Activated T-helper 2 cell treated with anti-CD3 and anti-CD28 coated beads, Interferon-gamma antibody, Interleukin-2, Interleukin-4, amounts not matched to agents 10 μg/mL and 5 μg/mL and 100 μg/mL, durations not matched to agents 14 hours and 24 hours and 36 hours (primary cell): ENCODE measurements around the gene PRKCE. TPM values are rescaled to one million over a fixed set of nuclear protein-coding genes. Genes with fewer than 3 reads are reported as not detected.

Experiments
- DNase-seq: peaks from one replicate; pipeline ENCODE4 v3.0.0; 2021; ENCODE audit warnings: low spot score
- H3K27ac Mint-ChIP-seq: one replicate; pipeline ENCODE4 v1.8.0; 2021; ENCODE audit warnings: mixed read lengths
- H3K27me3 Mint-ChIP-seq: one replicate; pipeline ENCODE4 v1.8.0; 2021; ENCODE audit warnings: low read depth, mixed read lengths
- H3K36me3 Mint-ChIP-seq: one replicate; pipeline ENCODE4 v1.8.0; 2021; ENCODE audit warnings: low read depth, mixed read lengths
- H3K4me1 Mint-ChIP-seq: one replicate; pipeline ENCODE4 v1.8.0; 2021; ENCODE audit warnings: low read depth, mixed read lengths
- H3K4me3 Mint-ChIP-seq: one replicate; pipeline ENCODE4 v1.8.0; 2021; ENCODE audit warnings: low read depth, mild to moderate bottlenecking, moderate library complexity, mixed read lengths
- H3K9me3 Mint-ChIP-seq: one replicate; pipeline ENCODE4 v1.8.0; 2021; ENCODE audit warnings: mixed read lengths
- intact Hi-C: fragments of 100-400 bp; cut with micrococcal nuclease; formaldehyde crosslinking; loops from one replicate; pipeline ENCODE4 v1.15.1; 2023
- total RNA-seq: library from RNA; stranded (reverse); gene quantifications from 2 replicates; pipeline ENCODE4 v1.2.3, GENCODE V29; 2022

PRKCE gene
- total RNA-seq, 1 donor from 2014 or later: 21.5 TPM

DNA sequence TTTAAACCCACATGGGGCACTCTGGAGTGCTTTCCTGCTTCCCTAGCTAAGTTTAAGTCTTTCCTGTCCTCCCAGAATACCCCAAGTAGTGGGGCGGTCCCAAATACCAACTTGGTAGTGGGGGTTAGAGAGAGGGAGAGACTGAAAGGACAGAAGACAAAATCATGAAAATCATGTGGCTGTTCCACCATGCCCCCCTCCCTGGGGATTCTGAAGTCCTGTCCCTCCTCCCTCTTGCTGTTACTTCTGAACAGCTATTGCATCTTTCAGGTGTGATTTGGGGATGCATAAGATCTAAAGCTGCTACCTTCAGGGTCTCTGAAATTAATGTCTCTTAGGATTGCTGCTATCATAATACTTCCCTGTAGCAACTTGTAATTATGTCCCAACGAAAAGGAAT lies 378.9 kb downstream of the PRKCE start:
- peaks cover 29% of the 10 kb centered on the region for H3K4me1 Mint-ChIP-seq
- no peaks in the 10 kb centered on the region for H3K27me3 Mint-ChIP-seq
- intact Hi-C loops: no loop called here
- no peak overlapping the region for H3K27ac Mint-ChIP-seq
- no peaks in the 10 kb centered on the region for H3K9me3 Mint-ChIP-seq
- peaks cover 3% of the 10 kb centered on the region for H3K36me3 Mint-ChIP-seq
- H3K4me3 Mint-ChIP-seq: no peak overlapping the region
- DNase-seq: no peak

DNA sequence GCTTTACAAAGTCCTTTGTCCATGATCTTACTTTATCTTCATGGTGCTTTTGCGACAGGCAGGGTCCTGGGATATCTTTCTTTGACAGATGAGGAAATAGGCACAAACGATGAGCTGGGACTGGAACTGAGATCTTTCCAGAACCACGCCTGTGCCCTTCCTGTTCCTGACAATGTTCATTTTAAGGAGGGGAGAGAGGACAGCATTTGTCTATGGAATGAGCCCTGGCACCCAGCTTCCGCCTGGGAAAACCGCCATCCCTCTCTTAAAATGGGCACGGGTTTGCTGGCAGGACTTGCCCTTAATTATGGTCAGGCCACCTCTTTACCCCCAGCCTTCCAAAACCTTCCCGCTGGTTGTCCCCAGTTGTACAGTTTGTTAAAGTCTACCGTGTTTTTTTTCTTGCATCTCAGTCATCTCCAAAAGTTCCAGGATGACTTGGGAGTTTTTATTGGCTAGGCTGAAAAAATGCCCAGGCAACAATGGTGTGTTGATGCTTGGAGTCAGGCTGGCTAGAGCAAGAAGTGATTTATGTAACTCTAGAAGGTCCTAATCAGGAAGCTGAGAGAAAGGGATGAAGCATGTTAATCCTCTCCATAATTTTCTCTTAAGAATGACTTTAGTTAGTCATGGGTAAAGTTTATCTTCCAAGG lies 380.8 kb downstream of the PRKCE start:
- no peak overlapping the region for H3K4me3 Mint-ChIP-seq
- no peaks in the 10 kb centered on the region for H3K27me3 Mint-ChIP-seq
- DNase-seq: no peak
- H3K36me3 Mint-ChIP-seq: peaks cover 3% of the 10 kb centered on the region
- intact Hi-C loops: loop anchor here (2.0 kb wide), 1 partner anchor 21 kb away; no protein-coding TSS in a partner anchor
- no peaks in the 10 kb centered on the region for H3K9me3 Mint-ChIP-seq
- peak overlapping the region; percentile 84 for H3K27ac Mint-ChIP-seq
- peaks cover 29% of the 10 kb centered on the region for H3K4me1 Mint-ChIP-seq

DNA sequence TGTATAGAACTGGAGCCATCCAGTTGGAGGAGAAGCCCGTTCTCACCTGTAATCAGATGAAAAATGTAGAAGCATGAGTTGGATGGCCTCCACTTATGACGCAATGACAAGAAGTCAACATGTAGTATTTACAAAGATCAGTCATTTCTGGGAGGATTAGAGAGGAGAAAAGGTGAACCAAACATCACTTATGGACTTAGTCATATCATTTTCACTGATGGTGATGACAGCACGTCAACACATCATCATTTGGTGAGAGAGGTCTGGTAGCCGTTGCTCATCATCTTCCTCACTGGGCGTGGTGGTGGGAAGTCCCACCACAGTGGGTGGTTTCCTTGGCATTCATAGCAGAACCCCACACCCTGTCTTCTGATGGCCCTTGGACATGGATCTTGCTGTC lies 381.5 kb downstream of the PRKCE start:
- intact Hi-C loops: loop anchor here (1.0 to 2.0 kb wide), 4 partner anchors 14 to 406 kb away; no protein-coding TSS in a partner anchor
- DNase-seq: peak; percentile 23
- Mint-ChIP-seq H3K4me3 (no peak overlapping the region), H3K27me3 (no peaks in the 10 kb centered on the region), H3K36me3 (peaks cover 3% of the 10 kb centered on the region), H3K4me1 (peaks cover 29% of the 10 kb centered on the region), H3K9me3 (no peaks in the 10 kb centered on the region), H3K27ac (peak overlapping the region; percentile 84)

DNA sequence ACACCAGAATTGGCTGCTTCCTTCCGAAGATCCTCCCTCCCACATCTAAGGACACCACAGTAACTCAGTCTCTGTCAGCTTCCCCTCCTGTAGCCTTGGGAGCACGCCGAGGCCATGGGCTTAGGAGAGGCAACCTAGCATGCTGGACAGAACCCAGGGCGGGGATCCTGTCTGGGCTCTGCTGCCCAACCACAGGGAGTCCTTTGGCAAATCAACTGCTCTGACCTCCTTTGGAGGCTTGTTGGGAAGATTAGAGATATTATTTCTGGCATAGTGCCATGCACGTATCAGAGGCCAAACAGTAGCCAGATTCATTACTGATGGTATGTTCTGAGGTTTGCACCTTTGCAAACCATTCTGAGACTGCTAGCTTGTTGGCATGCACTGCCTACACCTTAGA lies 383.1 kb downstream of the PRKCE start:
- peak overlapping the region; percentile 6 for H3K27ac Mint-ChIP-seq
- H3K4me3 Mint-ChIP-seq: no peak overlapping the region
- no peaks in the 10 kb centered on the region for H3K27me3 Mint-ChIP-seq
- peaks cover 3% of the 10 kb centered on the region for H3K36me3 Mint-ChIP-seq
- H3K4me1 Mint-ChIP-seq: peaks cover 31% of the 10 kb centered on the region
- intact Hi-C loops: no loop called here
- H3K9me3 Mint-ChIP-seq: no peaks in the 10 kb centered on the region
- DNase-seq: no peak

DNA sequence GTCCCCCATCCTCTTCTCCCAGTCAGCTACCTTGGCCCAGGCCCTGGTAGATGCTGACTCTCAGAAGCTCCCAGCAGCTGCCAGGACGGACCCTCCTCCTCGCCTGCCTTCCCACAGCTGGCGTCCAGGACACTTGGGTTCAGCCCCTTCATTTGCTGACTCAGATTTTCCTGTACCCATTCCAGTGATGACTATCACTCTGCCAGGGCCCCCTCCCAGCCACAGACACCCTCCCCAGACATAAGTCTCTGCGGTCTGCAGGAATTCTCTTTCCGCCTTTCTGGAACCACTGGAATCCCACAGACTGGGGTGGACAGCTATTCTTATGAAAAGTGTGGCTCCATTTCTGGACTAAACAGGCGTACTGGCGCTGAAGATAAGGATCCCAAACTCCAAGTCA lies 385.5 kb downstream of the PRKCE start:
- Mint-ChIP-seq H3K27ac (no peak overlapping the region), H3K36me3 (no peaks in the 10 kb centered on the region), H3K27me3 (no peaks in the 10 kb centered on the region), H3K4me1 (peaks cover 23% of the 10 kb centered on the region), H3K9me3 (no peaks in the 10 kb centered on the region), H3K4me3 (no peak overlapping the region)
- DNase-seq: no peak
- intact Hi-C loops: no loop called here

DNA sequence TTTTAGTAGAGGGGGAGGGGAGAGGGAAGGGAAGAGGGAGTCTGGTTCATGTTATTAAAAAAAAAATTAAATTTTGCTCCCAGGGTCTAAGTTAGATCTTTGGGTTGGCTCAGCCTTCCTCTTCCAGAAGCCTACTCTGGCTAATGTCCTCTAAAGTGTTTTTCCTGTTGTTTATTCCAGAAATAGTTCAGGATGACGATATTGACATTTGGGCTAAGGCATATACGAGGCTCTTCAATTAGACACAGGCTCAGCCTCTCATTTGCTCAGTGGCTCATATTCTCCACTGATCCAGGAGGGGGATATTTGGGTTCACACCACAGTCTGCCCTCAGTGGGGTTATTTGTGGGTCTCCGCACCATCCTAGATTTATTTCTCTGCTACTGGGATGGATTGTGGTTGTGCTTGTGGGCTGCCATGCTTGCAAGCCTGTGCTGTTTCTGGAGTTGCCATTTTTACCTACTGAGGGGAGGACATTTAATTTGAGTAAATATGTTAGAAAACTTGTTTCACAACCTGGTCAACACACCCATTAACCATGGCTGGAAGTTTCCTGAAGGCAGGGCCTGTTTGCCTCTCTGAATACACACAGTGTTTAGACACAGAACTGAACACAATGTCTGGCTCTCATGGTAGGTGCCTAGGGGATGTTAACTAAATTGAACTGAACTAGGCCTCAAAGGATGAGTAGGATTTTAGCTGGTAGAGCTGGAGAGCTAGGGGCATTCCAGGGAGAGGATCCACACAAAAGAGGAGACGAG lies 388.2 kb downstream of the PRKCE start:
- Mint-ChIP-seq H3K4me1 (peaks cover 2% of the 10 kb centered on the region), H3K36me3 (no peaks in the 10 kb centered on the region), H3K9me3 (no peaks in the 10 kb centered on the region), H3K4me3 (no peak overlapping the region), H3K27me3 (no peaks in the 10 kb centered on the region), H3K27ac (no peak overlapping the region)
- intact Hi-C loops: no loop called here
- no peak for DNase-seq

DNA sequence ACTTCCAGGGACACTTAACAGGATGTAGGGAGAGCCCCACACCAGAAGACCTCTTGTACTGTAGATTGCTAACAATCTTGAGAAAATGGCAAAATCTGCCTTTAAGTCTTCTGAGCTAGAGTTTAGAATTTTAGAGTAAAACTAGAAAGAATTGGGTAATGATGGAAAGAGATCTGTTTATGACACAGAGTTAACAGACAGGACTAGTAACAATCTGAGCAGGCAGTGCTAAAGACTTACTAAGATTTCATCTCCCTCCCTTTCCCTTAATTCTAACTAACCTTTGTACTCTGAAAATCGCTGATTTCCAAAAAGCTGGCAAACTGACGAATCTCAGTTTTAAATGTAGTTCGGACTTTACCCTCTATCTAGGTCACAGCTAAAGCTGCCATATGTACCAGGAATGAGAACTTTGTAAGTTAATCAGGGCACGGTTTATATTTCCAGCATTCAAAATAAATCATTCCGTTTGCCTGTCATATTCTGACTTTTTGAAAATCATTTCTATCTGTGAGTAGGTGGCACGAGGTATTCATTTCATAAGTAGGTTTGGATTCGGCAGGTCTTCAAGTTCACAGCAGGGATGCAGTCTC lies 389.2 kb downstream of the PRKCE start:
- H3K27me3 Mint-ChIP-seq: no peaks in the 10 kb centered on the region
- H3K36me3 Mint-ChIP-seq: no peaks in the 10 kb centered on the region
- no peaks in the 10 kb centered on the region for H3K9me3 Mint-ChIP-seq
- intact Hi-C loops: no loop called here
- DNase-seq: no peak
- H3K4me1 Mint-ChIP-seq: peaks cover 7% of the 10 kb centered on the region
- H3K27ac Mint-ChIP-seq: no peak overlapping the region
- H3K4me3 Mint-ChIP-seq: no peak overlapping the region

DNA sequence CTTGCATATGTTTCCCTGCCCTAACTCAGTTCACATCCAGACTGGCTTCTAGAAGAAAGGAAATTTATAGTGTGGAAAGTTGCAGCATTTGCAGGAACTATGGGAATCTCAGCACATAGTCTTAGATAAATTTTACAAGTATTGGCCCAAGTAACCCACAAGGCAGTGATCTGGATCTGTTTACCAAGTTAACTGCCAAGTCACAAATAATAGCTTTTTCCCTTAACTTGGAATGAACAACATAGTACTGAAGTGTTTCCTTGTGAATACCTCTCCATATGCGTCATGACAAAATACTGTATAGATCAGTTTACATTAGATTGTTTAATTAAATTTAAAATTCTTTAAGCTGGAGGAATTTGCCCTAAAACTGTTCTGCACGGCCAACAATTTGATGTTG lies 390.0 kb downstream of the PRKCE start:
- DNase-seq: no peak
- no peaks in the 10 kb centered on the region for H3K36me3 Mint-ChIP-seq
- peaks cover 10% of the 10 kb centered on the region for H3K4me1 Mint-ChIP-seq
- H3K27ac Mint-ChIP-seq: no peak overlapping the region
- no peaks in the 10 kb centered on the region for H3K9me3 Mint-ChIP-seq
- no peak overlapping the region for H3K4me3 Mint-ChIP-seq
- no peaks in the 10 kb centered on the region for H3K27me3 Mint-ChIP-seq
- intact Hi-C loops: no loop called here

DNA sequence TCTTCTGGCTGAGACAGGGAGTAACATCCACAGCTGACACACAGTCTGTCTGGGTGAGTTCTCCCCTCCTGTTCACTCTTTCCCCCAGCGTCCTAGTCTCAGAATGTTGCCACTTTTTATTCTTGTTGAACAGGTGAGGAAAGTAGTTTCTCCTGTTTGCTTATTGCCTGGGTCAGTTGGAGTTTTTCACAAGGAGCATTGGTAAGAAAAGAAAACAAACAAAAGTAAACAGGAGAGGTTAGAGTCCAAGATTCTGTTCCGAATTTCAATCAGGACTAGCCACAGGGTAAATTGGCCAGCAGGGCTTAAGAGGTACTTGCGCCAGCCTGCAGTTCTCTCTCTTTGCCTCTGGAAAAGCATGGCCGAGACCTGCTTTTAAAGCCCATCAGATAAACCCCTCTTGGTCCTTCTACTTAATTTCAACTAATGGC lies 390.7 kb downstream of the PRKCE start:
- peaks cover 10% of the 10 kb centered on the region for H3K4me1 Mint-ChIP-seq
- no peak overlapping the region for H3K4me3 Mint-ChIP-seq
- no peak for DNase-seq
- H3K27me3 Mint-ChIP-seq: no peaks in the 10 kb centered on the region
- no peak overlapping the region for H3K27ac Mint-ChIP-seq
- H3K36me3 Mint-ChIP-seq: no peaks in the 10 kb centered on the region
- H3K9me3 Mint-ChIP-seq: no peaks in the 10 kb centered on the region
- intact Hi-C loops: no loop called here

DNA sequence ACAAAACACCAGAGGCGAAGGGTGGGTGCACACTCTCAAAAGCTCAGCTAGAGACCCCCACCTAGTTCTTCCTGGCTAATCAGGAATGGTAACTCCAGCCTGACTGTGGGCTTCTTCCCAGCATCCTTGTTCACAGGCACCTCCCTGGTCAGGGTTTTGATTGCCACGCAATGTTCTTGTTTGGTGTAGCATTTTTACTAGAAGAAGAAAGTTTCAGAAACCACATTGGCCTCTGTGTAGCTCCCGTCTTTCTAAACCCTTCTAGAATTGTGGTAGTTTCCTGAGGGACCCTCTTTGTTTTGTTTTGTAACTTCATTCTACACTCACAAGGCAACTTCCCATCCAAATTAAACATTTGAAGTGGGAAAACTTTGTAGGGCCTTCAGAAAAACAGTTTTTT lies 391.2 kb downstream of the PRKCE start:
- Mint-ChIP-seq H3K9me3 (no peaks in the 10 kb centered on the region), H3K27me3 (no peaks in the 10 kb centered on the region), H3K36me3 (no peaks in the 10 kb centered on the region), H3K4me3 (no peak overlapping the region), H3K27ac (no peak overlapping the region), H3K4me1 (peaks cover 10% of the 10 kb centered on the region)
- intact Hi-C loops: no loop called here
- no peak for DNase-seq

DNA sequence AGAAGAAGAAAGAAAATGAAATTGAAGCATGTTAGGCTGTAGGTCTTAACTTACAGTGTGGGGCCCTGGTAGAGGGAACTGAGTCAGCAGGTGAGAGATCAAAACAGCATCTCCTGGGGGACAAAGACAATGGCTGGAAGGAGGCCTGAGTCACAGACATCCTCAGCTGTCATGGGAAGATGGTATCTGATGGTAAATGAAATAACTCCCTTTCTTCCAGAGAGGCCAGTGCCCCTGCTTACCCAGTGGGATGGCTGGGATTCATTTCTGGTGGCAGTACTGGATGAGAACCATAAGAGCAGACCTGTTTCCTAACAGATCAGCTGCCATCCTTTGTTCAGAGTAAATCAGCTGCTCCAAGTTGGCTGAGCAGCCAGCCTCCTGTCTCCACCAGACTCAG lies 394.4 kb downstream of the PRKCE start:
- Mint-ChIP-seq H3K36me3 (no peaks in the 10 kb centered on the region), H3K9me3 (no peaks in the 10 kb centered on the region), H3K27ac (no peak overlapping the region), H3K4me1 (peaks cover 13% of the 10 kb centered on the region), H3K27me3 (no peaks in the 10 kb centered on the region), H3K4me3 (no peak overlapping the region)
- intact Hi-C loops: no loop called here
- no peak for DNase-seq

DNA sequence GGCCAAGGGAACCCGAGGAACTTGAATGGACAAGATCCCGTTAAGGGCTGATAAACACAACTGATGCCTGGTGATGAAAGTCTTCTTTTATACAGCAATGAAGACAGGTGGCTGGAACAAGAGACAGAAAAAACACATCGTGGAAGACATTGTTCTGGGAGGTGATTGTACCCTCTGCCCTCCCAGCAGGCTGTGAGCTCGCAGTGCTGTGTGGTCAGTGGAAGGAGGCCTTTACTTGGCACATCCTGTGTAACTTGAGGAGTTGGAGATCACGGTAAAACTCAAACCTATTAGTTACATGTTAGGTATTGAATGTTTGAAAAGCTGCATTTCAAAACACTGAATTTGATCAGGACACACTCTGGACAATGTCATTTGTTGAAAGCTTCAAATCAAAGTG lies 395.8 kb downstream of the PRKCE start:
- Mint-ChIP-seq H3K27ac (no peak overlapping the region), H3K36me3 (peaks cover 3% of the 10 kb centered on the region), H3K4me1 (peaks cover 26% of the 10 kb centered on the region), H3K27me3 (no peaks in the 10 kb centered on the region), H3K4me3 (no peak overlapping the region), H3K9me3 (no peaks in the 10 kb centered on the region)
- intact Hi-C loops: no loop called here
- DNase-seq: no peak

DNA sequence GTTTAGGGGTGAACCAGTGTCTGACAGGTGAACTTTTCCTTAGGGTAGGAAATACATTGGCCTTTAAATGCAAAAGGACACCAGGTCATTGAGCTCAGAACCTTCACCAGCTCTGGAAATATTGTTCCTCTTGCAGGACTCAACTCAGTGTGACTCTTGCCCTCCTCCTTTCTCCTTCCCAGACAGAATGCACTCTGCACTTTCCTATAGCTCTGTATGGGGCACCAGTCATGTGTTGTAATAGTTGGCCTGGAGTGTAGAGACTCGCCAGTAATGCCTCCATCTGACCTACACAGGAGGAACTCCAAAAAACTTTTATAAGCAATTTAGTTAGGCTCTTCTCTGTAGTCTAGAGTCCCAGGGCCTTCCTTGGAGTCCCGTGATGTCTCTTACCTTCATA lies 397.2 kb downstream of the PRKCE start:
- intact Hi-C loops: no loop called here
- peaks cover 7% of the 10 kb centered on the region for H3K36me3 Mint-ChIP-seq
- H3K9me3 Mint-ChIP-seq: peaks cover 4% of the 10 kb centered on the region
- no peak for DNase-seq
- no peak overlapping the region for H3K4me3 Mint-ChIP-seq
- H3K4me1 Mint-ChIP-seq: peaks cover 36% of the 10 kb centered on the region
- H3K27me3 Mint-ChIP-seq: no peaks in the 10 kb centered on the region
- H3K27ac Mint-ChIP-seq: no peak overlapping the region
